ENCODE measurements around the gene FBXL4. TPM values are rescaled to one million over a fixed set of nuclear protein-coding genes. Genes with fewer than 3 reads are reported as not detected.

Gene FBXL4
- total and polyA plus RNA-seq, 12 donors = 4.1 to 34.5 (median 23.7) TPM

GRCh38 chr6:98824902-98825599 lies 122.7 kb downstream of the FBXL4 start:
- no peaks in the 10 kb centered on the region for H3K4me1 ChIP-seq (replicated peaks in 1 of 2)
- 3 to 4% (median 4%) methylated on average over 26 to 32 of the region's 32 CpGs for WGBS, 4 donors
- no peak overlapping the region for H3K27ac ChIP-seq
- H3K4me3 ChIP-seq = no peak overlapping the region
- no peaks in the 10 kb centered on the region for H3K9me3 ChIP-seq (replicated peaks in 1 of 3)
- H3K27me3 ChIP-seq = peaks cover 83% of the 10 kb centered on the region
- intact Hi-C loops (cut with DNase I) = no loop called here
- no peaks in the 10 kb centered on the region for H3K36me3 ChIP-seq (replicated peaks in 1 of 2)
- DNase-seq = no peak
- no peak for TF ChIP-seq POLR2A (IDR thresholded peaks at IDR 0.05)
- TF ChIP-seq CTCF (IDR thresholded peaks at IDR 0.05) = no peak

- no peak for TF ChIP-seq CTCF (IDR thresholded peaks at IDR 0.05)
- TF ChIP-seq POLR2A (IDR thresholded peaks at IDR 0.05) = no peak
- no peaks in the 10 kb centered on the region for H3K4me1 ChIP-seq (replicated peaks in 1 of 2)
- WGBS, 4 donors = 2 to 5% (median 3%) methylated on average over 25 to 44 of the region's 44 CpGs
- DNase-seq = no peak
- peaks cover 77% of the 10 kb centered on the region for H3K27me3 ChIP-seq
- no peak overlapping the region for H3K4me3 ChIP-seq
- H3K27ac ChIP-seq = no peak overlapping the region
- no peaks in the 10 kb centered on the region for H3K36me3 ChIP-seq (replicated peaks in 1 of 2)
- H3K9me3 ChIP-seq (replicated peaks in 1 of 3) = no peaks in the 10 kb centered on the region
- intact Hi-C loops (cut with DNase I) = no loop called here
These were observed 123.4 kb downstream of the FBXL4 start for GRCh38 chr6:98824162-98824901.

- TF ChIP-seq CTCF (IDR thresholded peaks at IDR 0.05) (no peak), POLR2A (IDR thresholded peaks at IDR 0.05) (no peak)
- Histone ChIP-seq H3K27ac (no peak overlapping the region), H3K9me3 (replicated peaks in 1 of 3) (no peaks in the 10 kb centered on the region), H3K36me3 (replicated peaks in 1 of 2) (no peaks in the 10 kb centered on the region), H3K4me1 (replicated peaks in 1 of 2) (no peaks in the 10 kb centered on the region), H3K4me3 (no peak overlapping the region), H3K27me3 (peaks cover 72% of the 10 kb centered on the region)
- DNase-seq = no peak
- intact Hi-C loops (cut with DNase I) = no loop called here
- WGBS, 4 donors = 10 to 15% (median 12%) methylated on average over 12 of the region's 12 CpGs
These were observed 124.2 kb downstream of the FBXL4 start for GRCh38 chr6:98823428-98824161.

- no peak for TF ChIP-seq CTCF (IDR thresholded peaks at IDR 0.05)
- TF ChIP-seq POLR2A (IDR thresholded peaks at IDR 0.05) = no peak
- no peak for DNase-seq
- H3K36me3 ChIP-seq (replicated peaks in 1 of 2) = no peaks in the 10 kb centered on the region
- H3K4me1 ChIP-seq (replicated peaks in 1 of 2) = no peaks in the 10 kb centered on the region
- H3K27ac ChIP-seq = no peak overlapping the region
- H3K4me3 ChIP-seq = no peak overlapping the region
- WGBS, 4 donors = 84 to 87% (median 85%) methylated on average over 2 of the region's 2 CpGs
- intact Hi-C loops (cut with DNase I) = no loop called here
- peaks cover 59% of the 10 kb centered on the region for H3K27me3 ChIP-seq
- H3K9me3 ChIP-seq (replicated peaks in 1 of 3) = no peaks in the 10 kb centered on the region
These were observed 125.9 kb downstream of the FBXL4 start for GRCh38 chr6:98821756-98822405.
